HUES64 (cell line): ENCODE measurements around the gene POU3F1.

Experiments used
- H3K27ac ChIP-seq: 2 replicates; pipeline ENCODE4 v1.7.0; 2013; ENCODE audit warnings: low read depth, low read length, inconsistent platforms
- H3K27me3 ChIP-seq: 2 replicates; pipeline ENCODE4 v1.6.1; 2013; ENCODE audit warnings: mild to moderate bottlenecking, low read length; ENCODE audit not compliant: insufficient read depth
- H3K36me3 ChIP-seq: 2 replicates; pipeline ENCODE4 v1.6.1; 2013; ENCODE audit warnings: mild to moderate bottlenecking, low read length; ENCODE audit not compliant: insufficient read depth
- H3K4me1 ChIP-seq: 2 replicates; pipeline ENCODE4 v1.6.1; 2013; ENCODE audit warnings: mild to moderate bottlenecking, low read length, moderate library complexity; ENCODE audit not compliant: insufficient read depth
- H3K4me3 ChIP-seq: 2 replicates; pipeline ENCODE4 v1.5.1; 2013; ENCODE audit warnings: mild to moderate bottlenecking, low read length, moderate library complexity
- H3K9ac ChIP-seq: 2 replicates; pipeline ENCODE4 v1.6.1; 2013; ENCODE audit warnings: mild to moderate bottlenecking, low read depth, low read length
- H3K9me3 ChIP-seq: 2 replicates; pipeline ENCODE4 v1.6.1; 2013; ENCODE audit warnings: low read depth, low read length; ENCODE audit not compliant: insufficient read depth
- WGBS: fragments of 150-250, 120-280 bp; methylation state at CpG from one replicate; pipeline ENCODE4 v1.1.7; 2013; ENCODE audit warnings: missing lambda C conversion rate; 5-methylcytosine and 5-hydroxymethylcytosine counted together

The POU3F1 gene

GRCh38 chr1:38073534-38074301 lies 27.1 kb upstream of the POU3F1 start:
- Histone ChIP-seq H3K27ac (no peak overlapping the region), H3K9ac (no peak overlapping the region), H3K4me3 (no peak overlapping the region), H3K4me1 (peaks cover 19% of the 10 kb centered on the region), H3K36me3 (no peaks in the 10 kb centered on the region), H3K27me3 (no peaks in the 10 kb centered on the region), H3K9me3 (no peaks in the 10 kb centered on the region)
- WGBS: 51% methylated on average over 8 of the region's 9 CpGs

- no peaks in the 10 kb centered on the region for H3K36me3 ChIP-seq
- H3K4me3 ChIP-seq: no peak overlapping the region
- 96% methylated on average over 2 of the region's 2 CpGs for WGBS
- no peak overlapping the region for H3K9ac ChIP-seq
- no peaks in the 10 kb centered on the region for H3K9me3 ChIP-seq
- H3K4me1 ChIP-seq: peaks cover 19% of the 10 kb centered on the region
- no peaks in the 10 kb centered on the region for H3K27me3 ChIP-seq
- no peak overlapping the region for H3K27ac ChIP-seq
These were observed 26.3 kb upstream of the POU3F1 start for GRCh38 chr1:38072858-38073257.

GRCh38 chr1:38071312-38072256 lies 25.0 kb upstream of the POU3F1 start:
- H3K27ac ChIP-seq: no peak overlapping the region
- WGBS: 74% methylated on average over 10 of the region's 10 CpGs
- H3K4me1 ChIP-seq: peaks cover 18% of the 10 kb centered on the region
- no peaks in the 10 kb centered on the region for H3K36me3 ChIP-seq
- H3K27me3 ChIP-seq: no peaks in the 10 kb centered on the region
- no peak overlapping the region for H3K4me3 ChIP-seq
- no peak overlapping the region for H3K9ac ChIP-seq
- H3K9me3 ChIP-seq: no peaks in the 10 kb centered on the region

- H3K9me3 ChIP-seq: no peaks in the 10 kb centered on the region
These were observed 22.4 kb upstream of the POU3F1 start for GRCh38 chr1:38068980-38069340.

DNA sequence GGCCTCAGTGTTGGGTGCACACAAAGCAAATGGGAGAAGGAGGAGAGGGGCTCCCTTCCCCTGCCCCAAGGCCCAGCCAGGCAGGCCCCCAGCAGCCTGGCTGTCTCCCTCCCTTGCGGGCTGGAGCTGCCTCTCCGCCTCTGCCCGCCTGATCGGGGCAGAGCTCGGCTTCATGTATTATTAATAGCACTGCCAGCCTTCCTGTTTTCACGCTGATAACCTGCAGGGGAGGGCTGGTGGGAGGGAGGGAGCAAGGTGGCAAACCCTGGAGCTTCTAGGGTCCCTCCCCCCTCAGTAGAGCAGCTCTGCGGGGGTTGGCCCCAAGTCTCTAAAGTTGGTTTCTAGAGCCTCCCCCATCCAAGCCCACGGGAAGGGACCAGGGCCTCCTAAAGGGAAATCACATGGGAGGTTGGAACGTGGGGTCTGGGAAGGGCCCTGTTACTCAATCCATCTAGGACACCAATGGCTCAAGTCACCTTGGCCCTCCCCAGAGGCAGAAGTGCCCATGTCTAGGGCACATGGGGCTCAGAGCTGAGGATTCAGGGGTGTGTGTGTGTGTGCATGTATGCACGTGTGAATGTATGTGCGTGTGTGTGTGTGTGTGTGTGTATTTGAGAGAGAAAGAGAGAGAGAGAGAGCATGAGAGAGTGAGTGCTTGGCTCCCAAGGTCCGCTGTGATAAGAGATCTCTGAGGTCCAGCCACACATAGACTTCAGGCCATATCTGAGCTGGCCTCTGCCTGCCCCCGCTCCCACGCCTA lies 21.8 kb upstream of the POU3F1 start:
- WGBS: 74% methylated on average over 14 of the region's 14 CpGs

More at GRCh38 chr1:38068980-38069340, 22.4 kb upstream of the POU3F1 start:
- no peak overlapping the region for H3K9ac ChIP-seq
- WGBS: 92% methylated on average over 3 of the region's 3 CpGs
- no peaks in the 10 kb centered on the region for H3K36me3 ChIP-seq
- no peak overlapping the region for H3K4me3 ChIP-seq
- H3K4me1 ChIP-seq: peaks cover 16% of the 10 kb centered on the region
- no peak overlapping the region for H3K27ac ChIP-seq
- no peaks in the 10 kb centered on the region for H3K27me3 ChIP-seq

DNA sequence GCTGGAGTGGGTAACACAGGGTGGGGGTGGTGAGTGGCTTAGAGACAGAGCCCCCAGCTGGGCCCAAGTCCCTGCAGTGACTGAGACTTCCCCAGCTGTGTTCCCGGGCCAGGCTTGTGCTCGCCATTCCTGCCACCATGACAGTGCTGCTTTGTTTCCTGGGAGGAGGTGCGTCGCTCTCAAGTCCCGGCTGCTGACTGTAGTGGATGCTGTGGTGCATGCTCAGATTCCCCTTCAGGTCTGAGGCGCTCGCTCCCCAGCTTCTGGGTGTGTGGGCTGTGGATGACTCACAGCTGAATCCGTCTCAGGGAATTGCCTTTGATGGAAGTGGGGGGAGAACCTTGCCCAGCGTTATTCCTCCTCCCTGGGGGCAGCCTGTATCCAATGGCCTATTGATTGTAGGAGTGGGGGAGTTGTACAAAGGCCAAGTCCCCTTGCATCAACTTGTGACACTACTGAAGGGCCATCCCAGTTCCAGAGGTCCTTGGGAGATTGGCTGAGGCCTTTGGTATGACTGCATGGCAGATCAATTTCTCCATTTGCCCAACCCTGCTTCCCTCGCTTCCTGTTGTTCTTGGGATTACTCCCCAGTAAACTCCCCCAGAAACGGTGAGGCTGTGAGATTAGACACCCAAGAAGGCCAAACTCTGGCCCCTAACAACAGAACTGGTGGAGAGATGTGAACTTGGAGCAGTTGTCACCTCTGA lies 17.8 kb upstream of the POU3F1 start:
- no peaks in the 10 kb centered on the region for H3K36me3 ChIP-seq
- H3K9ac ChIP-seq: peak overlapping the region; percentile 6; the same call in 1 of the 2 replicates
- peak overlapping the region; percentile 6 for H3K4me3 ChIP-seq
- 32% methylated on average over 11 of the region's 11 CpGs for WGBS
- H3K9me3 ChIP-seq: no peaks in the 10 kb centered on the region
- H3K27ac ChIP-seq: peak overlapping the region; percentile 59
- no peaks in the 10 kb centered on the region for H3K27me3 ChIP-seq
- H3K4me1 ChIP-seq: peaks cover 14% of the 10 kb centered on the region

More for the DNA sequence above, 21.8 kb upstream of the POU3F1 start:
- no peak overlapping the region for H3K9ac ChIP-seq
- H3K36me3 ChIP-seq: no peaks in the 10 kb centered on the region
- H3K4me3 ChIP-seq: no peak overlapping the region
- no peaks in the 10 kb centered on the region for H3K9me3 ChIP-seq
- H3K27me3 ChIP-seq: no peaks in the 10 kb centered on the region
- no peak overlapping the region for H3K27ac ChIP-seq
- H3K4me1 ChIP-seq: peaks cover 15% of the 10 kb centered on the region

DNA sequence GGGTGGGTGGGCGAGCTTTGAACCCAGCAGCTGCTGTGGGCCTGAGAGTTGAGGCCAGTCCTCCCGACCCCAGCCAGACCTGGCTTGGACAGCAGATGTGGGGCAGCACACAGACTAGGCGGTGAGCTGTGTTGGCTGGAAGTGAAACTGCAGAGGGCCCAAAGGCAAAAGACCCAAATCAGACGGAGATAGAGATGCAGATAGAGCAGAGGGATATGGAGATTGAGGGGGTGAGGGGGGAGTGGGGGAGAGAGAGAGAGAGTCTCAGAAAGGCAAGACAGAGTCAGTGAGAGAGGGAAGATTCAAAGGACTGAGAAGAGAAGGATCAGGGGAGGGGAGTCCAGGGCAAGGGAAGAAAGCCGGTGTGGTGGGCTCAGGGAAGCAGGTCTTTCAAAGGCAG lies 17.0 kb upstream of the POU3F1 start:
- peaks cover 14% of the 10 kb centered on the region for H3K4me1 ChIP-seq
- H3K27me3 ChIP-seq: no peaks in the 10 kb centered on the region
- no peaks in the 10 kb centered on the region for H3K36me3 ChIP-seq
- H3K9me3 ChIP-seq: no peaks in the 10 kb centered on the region
- peak overlapping the region; percentile 59 for H3K27ac ChIP-seq
- H3K9ac ChIP-seq: peak overlapping the region; percentile 6; the same call in 1 of the 2 replicates
- peak overlapping the region; percentile 6 for H3K4me3 ChIP-seq
- WGBS: 26% methylated on average over 5 of the region's 5 CpGs

- no peaks in the 10 kb centered on the region for H3K27me3 ChIP-seq
- H3K9ac ChIP-seq: no peak overlapping the region
- no peaks in the 10 kb centered on the region for H3K36me3 ChIP-seq
- H3K4me1 ChIP-seq: peaks cover 14% of the 10 kb centered on the region
- no peak overlapping the region for H3K4me3 ChIP-seq
- no peaks in the 10 kb centered on the region for H3K9me3 ChIP-seq
- 90% methylated on average over 5 of the region's 6 CpGs for WGBS
- no peak overlapping the region for H3K27ac ChIP-seq
These were observed 16.0 kb upstream of the POU3F1 start for GRCh38 chr1:38062361-38063288.

DNA sequence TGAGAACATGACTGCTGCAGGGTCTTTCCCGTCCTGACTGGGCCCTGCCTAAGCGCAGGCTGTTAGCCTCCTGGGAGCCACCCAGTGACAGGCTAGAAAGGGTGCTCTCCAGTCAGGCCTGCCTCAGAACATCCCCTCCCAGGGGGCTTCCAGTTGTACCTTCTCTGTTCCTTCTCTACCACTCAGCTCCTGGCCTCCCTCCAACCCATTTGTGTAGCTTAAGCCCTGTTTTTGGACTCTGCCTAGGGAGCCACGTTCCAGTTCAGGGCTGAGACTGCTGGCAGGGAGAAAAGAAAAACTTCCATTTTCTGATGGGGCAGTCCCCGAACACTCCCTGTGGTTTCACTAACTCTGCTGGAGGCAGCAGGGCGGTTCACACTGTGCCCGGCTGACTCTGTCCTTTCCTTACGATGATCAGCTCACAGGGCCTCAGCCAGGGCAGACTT lies 15.3 kb upstream of the POU3F1 start:
- H3K27me3 ChIP-seq: no peaks in the 10 kb centered on the region
- H3K9ac ChIP-seq: no peak overlapping the region
- H3K27ac ChIP-seq: no peak overlapping the region
- H3K4me1 ChIP-seq: peaks cover 14% of the 10 kb centered on the region
- no peaks in the 10 kb centered on the region for H3K9me3 ChIP-seq
- no peaks in the 10 kb centered on the region for H3K36me3 ChIP-seq
- 85% methylated on average over 7 of the region's 7 CpGs for WGBS
- H3K4me3 ChIP-seq: no peak overlapping the region

DNA sequence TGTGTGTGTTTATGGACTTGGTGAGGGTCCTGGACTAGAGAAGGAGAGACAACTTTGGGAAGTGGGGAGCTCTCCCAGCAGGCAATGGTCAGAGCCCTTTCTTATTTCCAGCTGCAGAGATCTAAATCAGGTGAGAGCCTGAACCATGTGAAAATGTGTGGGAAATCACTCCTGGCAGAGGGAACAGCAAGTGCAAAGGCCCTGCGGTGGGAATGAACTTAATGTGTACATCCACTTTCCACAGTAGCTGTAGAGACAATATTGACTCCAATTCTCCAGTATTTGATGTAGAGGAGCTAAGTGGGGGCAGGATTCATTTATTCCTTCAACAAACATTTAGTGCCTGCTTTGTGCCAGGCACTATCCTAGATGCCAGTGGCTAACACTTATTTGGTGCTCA lies 14.7 kb upstream of the POU3F1 start:
- Histone ChIP-seq H3K27me3 (no peaks in the 10 kb centered on the region), H3K9ac (no peak overlapping the region), H3K4me3 (no peak overlapping the region), H3K9me3 (no peaks in the 10 kb centered on the region), H3K4me1 (peaks cover 14% of the 10 kb centered on the region), H3K36me3 (no peaks in the 10 kb centered on the region), H3K27ac (no peak overlapping the region)
- 93% methylated on average over 1 of the region's 1 CpG for WGBS
